PC-3 (cell line): ENCODE measurements around the gene ADAMTS19.

Experiments
- EZH2phosphoT487 ChIP-seq: fragments of 300-600 bp; sonication (generic); IDR thresholded peaks from 2 replicates; pipeline ENCODE4 v1.6.1; 2018; ENCODE audit warnings: mild to moderate bottlenecking, antibody characterized with exemption, low read length, borderline replicate concordance
- TF ChIP-seq, protein P1 (sequence below): fragments of 300-600 bp; sonication (generic); conservative IDR thresholded peaks from 2 replicates; pipeline ENCODE4 v1.5.1; 2017; ENCODE audit warnings: antibody characterized with exemption, low read depth, mild to moderate bottlenecking, low read length

DNA sequence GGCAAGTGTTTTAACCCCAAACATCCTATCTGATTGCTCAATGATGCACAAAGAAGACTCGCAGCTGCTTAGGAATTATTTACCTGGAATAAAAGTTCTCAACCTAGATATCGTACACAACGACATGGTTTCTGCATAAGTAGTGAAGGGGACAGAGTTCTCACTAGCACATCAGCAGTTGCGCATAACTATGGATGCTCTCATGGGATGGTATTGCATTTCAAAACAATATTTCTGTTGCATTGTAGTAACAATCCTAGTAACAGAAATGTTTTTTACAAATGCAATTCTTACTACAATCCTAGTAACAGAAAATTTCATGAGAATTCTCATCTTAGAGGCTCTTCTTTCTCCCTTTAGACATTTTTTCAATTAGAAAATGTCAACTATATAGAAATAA is 193.3 kb downstream of the ADAMTS19 start:
- TF ChIP-seq, protein P1, sequence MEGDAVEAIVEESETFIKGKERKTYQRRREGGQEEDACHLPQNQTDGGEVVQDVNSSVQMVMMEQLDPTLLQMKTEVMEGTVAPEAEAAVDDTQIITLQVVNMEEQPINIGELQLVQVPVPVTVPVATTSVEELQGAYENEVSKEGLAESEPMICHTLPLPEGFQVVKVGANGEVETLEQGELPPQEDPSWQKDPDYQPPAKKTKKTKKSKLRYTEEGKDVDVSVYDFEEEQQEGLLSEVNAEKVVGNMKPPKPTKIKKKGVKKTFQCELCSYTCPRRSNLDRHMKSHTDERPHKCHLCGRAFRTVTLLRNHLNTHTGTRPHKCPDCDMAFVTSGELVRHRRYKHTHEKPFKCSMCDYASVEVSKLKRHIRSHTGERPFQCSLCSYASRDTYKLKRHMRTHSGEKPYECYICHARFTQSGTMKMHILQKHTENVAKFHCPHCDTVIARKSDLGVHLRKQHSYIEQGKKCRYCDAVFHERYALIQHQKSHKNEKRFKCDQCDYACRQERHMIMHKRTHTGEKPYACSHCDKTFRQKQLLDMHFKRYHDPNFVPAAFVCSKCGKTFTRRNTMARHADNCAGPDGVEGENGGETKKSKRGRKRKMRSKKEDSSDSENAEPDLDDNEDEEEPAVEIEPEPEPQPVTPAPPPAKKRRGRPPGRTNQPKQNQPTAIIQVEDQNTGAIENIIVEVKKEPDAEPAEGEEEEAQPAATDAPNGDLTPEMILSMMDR, result no peak
- TF ChIP-seq EZH2phosphoT487, result no peak
